ENCODE results near the gene LHPP.

The LHPP gene

DNA sequence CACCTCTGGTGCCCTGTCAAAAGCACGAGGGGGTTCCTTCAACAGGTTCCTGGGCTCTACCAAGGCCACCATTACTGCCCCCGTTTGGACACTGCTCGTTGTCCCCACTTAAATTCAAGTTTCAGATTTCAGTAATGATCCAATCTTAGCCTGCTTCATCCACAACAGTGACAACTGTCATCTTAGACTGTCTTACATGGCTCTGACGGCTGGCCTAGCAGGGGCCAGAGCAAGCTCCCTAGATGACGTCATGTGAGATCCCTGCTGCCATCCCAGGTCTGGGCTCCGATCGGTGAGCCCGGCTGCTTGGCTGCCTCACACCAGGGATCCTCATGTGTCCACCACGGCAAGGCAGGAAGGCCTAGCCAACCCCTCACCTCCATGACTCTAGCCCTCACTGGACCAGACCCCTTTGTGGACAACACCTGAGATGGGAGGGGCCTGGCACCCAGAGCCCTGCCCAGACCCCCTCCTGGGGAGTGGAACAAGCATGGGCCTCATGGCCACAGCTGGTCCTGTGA, 200.1 kb downstream of the LHPP start:
- TF ChIP-seq, protein P1, sequence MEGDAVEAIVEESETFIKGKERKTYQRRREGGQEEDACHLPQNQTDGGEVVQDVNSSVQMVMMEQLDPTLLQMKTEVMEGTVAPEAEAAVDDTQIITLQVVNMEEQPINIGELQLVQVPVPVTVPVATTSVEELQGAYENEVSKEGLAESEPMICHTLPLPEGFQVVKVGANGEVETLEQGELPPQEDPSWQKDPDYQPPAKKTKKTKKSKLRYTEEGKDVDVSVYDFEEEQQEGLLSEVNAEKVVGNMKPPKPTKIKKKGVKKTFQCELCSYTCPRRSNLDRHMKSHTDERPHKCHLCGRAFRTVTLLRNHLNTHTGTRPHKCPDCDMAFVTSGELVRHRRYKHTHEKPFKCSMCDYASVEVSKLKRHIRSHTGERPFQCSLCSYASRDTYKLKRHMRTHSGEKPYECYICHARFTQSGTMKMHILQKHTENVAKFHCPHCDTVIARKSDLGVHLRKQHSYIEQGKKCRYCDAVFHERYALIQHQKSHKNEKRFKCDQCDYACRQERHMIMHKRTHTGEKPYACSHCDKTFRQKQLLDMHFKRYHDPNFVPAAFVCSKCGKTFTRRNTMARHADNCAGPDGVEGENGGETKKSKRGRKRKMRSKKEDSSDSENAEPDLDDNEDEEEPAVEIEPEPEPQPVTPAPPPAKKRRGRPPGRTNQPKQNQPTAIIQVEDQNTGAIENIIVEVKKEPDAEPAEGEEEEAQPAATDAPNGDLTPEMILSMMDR (IDR thresholded peaks at IDR 0.05; ENCODE audit: insufficient read depth, low read length, missing control alignments), result no peak
- CTCF ChIA-PET, result interaction anchor here (1.0 kb wide), 1 partner anchor 9 kb away, joined by 3 read pairs; no protein-coding TSS in a partner anchor
- DNase-seq (ENCODE audit: low read depth, low spot score), result no peak
- POLR2A ChIA-PET, result no interaction called here
- no peak overlapping the region for H3K4me3 ChIP-seq (ENCODE audit: low read depth, low read length)

DNA sequence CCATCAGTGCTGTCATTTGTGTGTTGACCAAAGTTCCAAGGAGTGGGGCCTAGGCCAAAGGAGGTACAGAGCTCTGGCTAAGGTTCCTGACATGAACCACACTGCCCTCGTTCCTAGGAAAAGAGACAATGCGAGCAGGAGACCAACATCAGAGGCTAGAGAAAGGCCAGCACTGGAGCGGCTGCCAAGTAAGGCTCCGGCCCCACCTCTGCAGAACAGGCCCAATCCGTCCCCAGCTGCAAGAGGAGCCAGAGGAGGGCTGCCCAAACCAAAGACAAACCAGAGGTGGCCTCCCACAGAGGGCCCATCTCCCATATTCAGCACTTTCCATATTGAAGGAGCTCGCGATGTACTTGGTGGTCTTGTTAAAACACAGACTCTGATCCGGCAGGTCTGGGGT, 201.6 kb downstream of the LHPP start:
- DNase-seq (ENCODE audit: low read depth, low spot score), result no peak
- ChIA-PET POLR2A (no interaction called here), CTCF (no interaction called here)
- no peak overlapping the region for H3K4me3 ChIP-seq (ENCODE audit: low read depth, low read length)
- TF ChIP-seq, protein P1 (IDR thresholded peaks at IDR 0.05; ENCODE audit: insufficient read depth, low read length, missing control alignments), result no peak
